GM18502 (cell line): Measurements from ENCODE around the gene SLC1A3.
"Not testable (repeated sequence)": the region's sequence is repeated elsewhere in the genome, so short reads cannot be mapped to it uniquely, and the experiment has no call there.

Source experiments
- ATAC-seq: cut with Tn5 transposase; IDR thresholded peaks from one replicate; pipeline ENCODE4 v1.9.1; 2021; ENCODE audit warnings: mild to moderate bottlenecking; ENCODE audit not compliant: unreplicated experiment, poor library complexity

The SLC1A3 gene

GRCh38 chr5:36630201-36631145 lies 24.1 kb downstream of the SLC1A3 start:
- ATAC-seq: no peak

- no peak for ATAC-seq
Measured at GRCh38 chr5:36631154-36631553, 24.7 kb downstream of the SLC1A3 start.

- no peak for ATAC-seq
Measured at GRCh38 chr5:36631620-36632362, 25.4 kb downstream of the SLC1A3 start.

GRCh38 chr5:36632363-36632664 lies 25.9 kb downstream of the SLC1A3 start:
- ATAC-seq: no peak

GRCh38 chr5:36635721-36636390 lies 29.4 kb downstream of the SLC1A3 start:
- no peak for ATAC-seq

GRCh38 chr5:36637101-36637500 lies 30.7 kb downstream of the SLC1A3 start:
- ATAC-seq: no peak

- ATAC-seq: no peak
Measured at GRCh38 chr5:36637516-36637915, 31.1 kb downstream of the SLC1A3 start.

- no peak for ATAC-seq
Measured at GRCh38 chr5:36638056-36638455, 31.6 kb downstream of the SLC1A3 start.

GRCh38 chr5:36640949-36641348 lies 34.5 kb downstream of the SLC1A3 start:
- ATAC-seq: no peak

- no peak for ATAC-seq
Measured at GRCh38 chr5:36641431-36641830, 35.0 kb downstream of the SLC1A3 start.

GRCh38 chr5:36642089-36642488 lies 35.7 kb downstream of the SLC1A3 start:
- no peak for ATAC-seq

GRCh38 chr5:36643162-36643561 lies 36.8 kb downstream of the SLC1A3 start:
- no peak for ATAC-seq

GRCh38 chr5:36643841-36644240 lies 37.4 kb downstream of the SLC1A3 start:
- ATAC-seq: not testable (repeated sequence)

- ATAC-seq: no peak
Measured at GRCh38 chr5:36644727-36645126, 38.3 kb downstream of the SLC1A3 start.

- no peak for ATAC-seq
Measured at GRCh38 chr5:36646100-36646499, 39.7 kb downstream of the SLC1A3 start.

- no peak for ATAC-seq
Measured at GRCh38 chr5:36646507-36647023, 40.2 kb downstream of the SLC1A3 start.

GRCh38 chr5:36647046-36647445 lies 40.6 kb downstream of the SLC1A3 start:
- ATAC-seq: no peak

- ATAC-seq: no peak
Measured at GRCh38 chr5:36648426-36648825, 42.0 kb downstream of the SLC1A3 start.

GRCh38 chr5:36651761-36652685 lies 45.6 kb downstream of the SLC1A3 start:
- ATAC-seq: no peak
